SK-N-MC (cell line): Measurements from ENCODE around the gene FYTTD1.

Source experiments
- EZH2 ChIP-seq: fragments of 200-600 bp; sonication (generic); IDR thresholded peaks from one replicate; pipeline ENCODE4 v1.6.1; 2017; ENCODE audit warnings: antibody characterized with exemption
- FOXP2 ChIP-seq: optimal IDR thresholded peaks from 2 replicates; pipeline ENCODE3; 2011; ENCODE audit warnings: mild to moderate bottlenecking, moderate library complexity; ENCODE audit not compliant: insufficient read depth; ENCODE audit errors: extremely low read length, control extremely low read depth
- POLR2AphosphoS5 ChIP-seq: IDR thresholded peaks from 2 replicates; pipeline ENCODE4 v1.6.1; 2012; ENCODE audit warnings: mild to moderate bottlenecking, low read depth, low read length, borderline replicate concordance

DNA sequence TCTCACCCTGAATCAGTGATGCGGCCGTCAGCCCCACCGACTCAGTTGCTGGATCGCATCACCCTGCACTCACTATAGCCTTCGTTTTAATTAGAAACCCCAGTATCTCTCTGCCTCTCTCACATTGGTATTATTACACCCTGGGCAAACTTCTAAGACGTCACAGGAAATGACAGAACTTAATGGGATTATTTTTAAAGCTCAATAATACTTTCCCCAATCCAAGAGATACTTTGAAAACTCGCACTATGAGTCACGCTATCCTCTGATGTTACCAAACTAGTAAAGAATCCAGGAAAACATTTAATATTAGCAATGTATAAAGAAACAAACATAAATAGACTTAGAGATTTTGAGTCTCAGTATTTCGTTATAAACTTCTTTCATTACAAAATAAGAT lies 49.6 kb upstream of the FYTTD1 start:
- TF ChIP-seq POLR2AphosphoS5, result no peak
- TF ChIP-seq EZH2, result no peak
- TF ChIP-seq FOXP2, result no peak
